Measurements from ENCODE around the gene ACVR1B.
A peak's percentile ranks its signal among the peaks of the same experiment; 100 is the strongest.

DNA sequence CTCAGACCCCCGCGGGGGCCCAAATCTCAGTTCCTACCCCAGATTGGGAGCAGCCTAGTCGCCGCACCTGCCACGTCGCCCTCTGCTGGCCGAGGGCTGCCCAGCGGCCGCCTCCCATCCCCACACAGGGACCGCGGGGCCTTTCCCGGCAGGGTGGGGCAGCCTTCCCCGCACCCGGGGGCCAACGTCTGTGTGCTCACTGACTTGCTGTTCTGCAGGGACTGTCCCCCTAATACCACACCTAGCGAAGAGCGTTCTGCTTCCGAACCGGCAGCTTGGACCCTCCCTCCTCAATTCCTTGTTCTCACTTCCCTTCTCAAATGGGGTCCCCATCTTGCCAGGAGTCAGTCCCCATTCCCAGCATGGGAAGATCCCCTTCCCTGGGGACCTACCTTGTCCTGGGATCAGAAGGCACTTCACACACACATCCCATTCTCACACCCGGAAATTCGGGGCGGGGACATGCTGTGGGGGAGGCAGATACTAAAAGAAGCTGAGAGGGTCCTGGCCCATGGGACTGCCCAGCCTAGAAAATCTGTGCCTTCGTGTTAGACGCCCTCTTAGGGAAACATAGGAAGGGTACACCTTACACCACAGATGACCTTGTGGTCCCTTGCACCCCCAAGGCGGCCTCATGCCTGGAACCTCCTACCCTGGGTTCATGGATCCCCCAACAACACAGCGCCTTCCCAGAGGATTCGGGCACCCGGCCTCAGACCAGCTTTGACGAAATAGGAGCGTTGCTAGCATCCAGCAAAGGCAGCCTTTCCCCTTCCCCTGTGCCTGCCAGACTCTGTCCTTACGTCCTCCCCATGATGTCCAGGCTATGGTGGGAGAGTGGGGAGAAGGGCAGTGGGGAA is 27.8 kb upstream of the ACVR1B start:
- TF ChIP-seq EZH2 (IDR thresholded peaks at IDR 0.05; ENCODE audit: insufficient read depth, low read length), result no peak
- TF ChIP-seq, protein P1, sequence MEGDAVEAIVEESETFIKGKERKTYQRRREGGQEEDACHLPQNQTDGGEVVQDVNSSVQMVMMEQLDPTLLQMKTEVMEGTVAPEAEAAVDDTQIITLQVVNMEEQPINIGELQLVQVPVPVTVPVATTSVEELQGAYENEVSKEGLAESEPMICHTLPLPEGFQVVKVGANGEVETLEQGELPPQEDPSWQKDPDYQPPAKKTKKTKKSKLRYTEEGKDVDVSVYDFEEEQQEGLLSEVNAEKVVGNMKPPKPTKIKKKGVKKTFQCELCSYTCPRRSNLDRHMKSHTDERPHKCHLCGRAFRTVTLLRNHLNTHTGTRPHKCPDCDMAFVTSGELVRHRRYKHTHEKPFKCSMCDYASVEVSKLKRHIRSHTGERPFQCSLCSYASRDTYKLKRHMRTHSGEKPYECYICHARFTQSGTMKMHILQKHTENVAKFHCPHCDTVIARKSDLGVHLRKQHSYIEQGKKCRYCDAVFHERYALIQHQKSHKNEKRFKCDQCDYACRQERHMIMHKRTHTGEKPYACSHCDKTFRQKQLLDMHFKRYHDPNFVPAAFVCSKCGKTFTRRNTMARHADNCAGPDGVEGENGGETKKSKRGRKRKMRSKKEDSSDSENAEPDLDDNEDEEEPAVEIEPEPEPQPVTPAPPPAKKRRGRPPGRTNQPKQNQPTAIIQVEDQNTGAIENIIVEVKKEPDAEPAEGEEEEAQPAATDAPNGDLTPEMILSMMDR (IDR thresholded peaks at IDR 0.05; ENCODE audit: insufficient read depth, low read depth, low read length), result peak; percentile 59

Measured in astrocyte (in vitro differentiated cells and primary cell).